Epithelial cell of proximal tubule (primary cell): ENCODE data around the gene KIAA1217. TPM values are rescaled to one million over a fixed set of nuclear protein-coding genes. Genes with fewer than 3 reads are reported as not detected.

Source experiments
- DNase-seq: peaks from one replicate; pipeline ENCODE4 v3.0.0-alpha.2; 2011; ENCODE audit warnings: low read depth
- H3K4me3 ChIP-seq: 2 replicates; pipeline ENCODE4 v1.5.1; 2011; ENCODE audit warnings: low read depth, mild to moderate bottlenecking, low read length
- total RNA-seq: library from RNA; depleted of rRNA; stranded (reverse); fragments of >200 nt; gene quantifications from 2 replicates; pipeline ENCODE4 v1.2.3, GENCODE V29; 2015
- TF ChIP-seq, protein P1 (sequence below): conservative IDR thresholded peaks from 2 replicates; pipeline ENCODE4 v1.5.1; 2012; ENCODE audit warnings: low read depth, mild to moderate bottlenecking, low read length

KIAA1217 gene
- total RNA-seq, 1 donor from 2014 or later, result 20.2 TPM

DNA sequence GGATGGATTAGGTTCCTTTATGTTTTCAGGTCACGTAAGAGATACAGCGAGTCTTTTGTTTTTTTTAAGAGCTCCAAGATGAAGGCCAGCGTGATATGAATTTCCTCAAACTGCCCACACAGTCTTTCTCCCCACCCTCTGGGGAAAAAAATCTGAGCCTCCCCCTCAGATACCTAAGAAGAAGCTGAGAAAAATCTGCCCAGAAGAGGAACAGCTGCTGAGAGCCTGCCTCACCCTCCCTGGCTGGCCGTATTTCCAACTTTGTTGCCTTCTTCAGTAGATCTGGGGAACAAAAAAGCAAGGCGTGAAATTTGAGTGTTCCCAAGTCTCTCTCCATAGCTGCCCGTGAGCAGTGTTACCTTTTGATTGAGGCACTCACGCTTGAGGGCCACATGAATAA lies 208.1 kb downstream of the KIAA1217 start:
- no peak for DNase-seq
- TF ChIP-seq, protein P1, sequence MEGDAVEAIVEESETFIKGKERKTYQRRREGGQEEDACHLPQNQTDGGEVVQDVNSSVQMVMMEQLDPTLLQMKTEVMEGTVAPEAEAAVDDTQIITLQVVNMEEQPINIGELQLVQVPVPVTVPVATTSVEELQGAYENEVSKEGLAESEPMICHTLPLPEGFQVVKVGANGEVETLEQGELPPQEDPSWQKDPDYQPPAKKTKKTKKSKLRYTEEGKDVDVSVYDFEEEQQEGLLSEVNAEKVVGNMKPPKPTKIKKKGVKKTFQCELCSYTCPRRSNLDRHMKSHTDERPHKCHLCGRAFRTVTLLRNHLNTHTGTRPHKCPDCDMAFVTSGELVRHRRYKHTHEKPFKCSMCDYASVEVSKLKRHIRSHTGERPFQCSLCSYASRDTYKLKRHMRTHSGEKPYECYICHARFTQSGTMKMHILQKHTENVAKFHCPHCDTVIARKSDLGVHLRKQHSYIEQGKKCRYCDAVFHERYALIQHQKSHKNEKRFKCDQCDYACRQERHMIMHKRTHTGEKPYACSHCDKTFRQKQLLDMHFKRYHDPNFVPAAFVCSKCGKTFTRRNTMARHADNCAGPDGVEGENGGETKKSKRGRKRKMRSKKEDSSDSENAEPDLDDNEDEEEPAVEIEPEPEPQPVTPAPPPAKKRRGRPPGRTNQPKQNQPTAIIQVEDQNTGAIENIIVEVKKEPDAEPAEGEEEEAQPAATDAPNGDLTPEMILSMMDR, result no peak
- no peak overlapping the region for H3K4me3 ChIP-seq

DNA sequence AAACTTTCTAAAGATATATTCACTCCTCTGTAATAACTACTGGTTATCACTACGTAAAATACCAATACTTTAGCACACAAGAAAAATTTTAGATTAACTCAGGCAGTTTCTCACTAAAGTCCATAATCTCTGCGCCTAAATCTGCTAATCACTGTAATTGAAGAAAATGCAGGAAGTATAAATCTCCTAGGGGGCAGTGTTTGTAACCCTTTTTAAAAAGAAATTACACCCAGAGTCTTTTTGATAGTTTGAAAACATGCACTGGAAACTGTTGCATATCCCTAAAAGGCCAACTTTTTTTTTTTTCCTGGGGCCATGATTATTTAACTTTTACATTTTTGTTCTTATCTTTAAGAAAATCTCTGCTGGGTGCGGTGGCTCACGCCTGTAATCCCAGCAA lies 209.6 kb downstream of the KIAA1217 start:
- no peak for DNase-seq
- H3K4me3 ChIP-seq, result no peak overlapping the region
- TF ChIP-seq, protein P1, result peak; percentile 49

DNA sequence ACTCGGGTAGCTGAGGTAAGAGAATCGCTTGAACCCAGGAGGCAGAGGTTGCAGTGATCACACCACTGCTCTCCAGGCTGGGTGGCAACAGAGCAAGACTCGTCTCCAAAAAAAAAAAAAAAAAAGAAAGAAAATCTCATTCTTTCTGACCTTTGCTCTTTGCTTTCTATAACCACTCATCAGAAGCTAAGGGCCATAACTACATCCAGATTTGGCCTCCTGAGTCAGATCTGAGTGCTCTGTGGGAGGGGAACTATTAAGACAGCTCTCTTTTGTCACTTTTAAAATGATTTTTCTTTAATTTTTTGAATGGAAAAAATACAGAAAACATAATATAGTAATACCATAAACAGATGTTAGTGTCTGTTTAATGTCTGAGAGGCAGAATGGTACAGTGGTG lies 210.1 kb downstream of the KIAA1217 start:
- H3K4me3 ChIP-seq, result no peak overlapping the region
- TF ChIP-seq, protein P1, result no peak
- no peak for DNase-seq

DNA sequence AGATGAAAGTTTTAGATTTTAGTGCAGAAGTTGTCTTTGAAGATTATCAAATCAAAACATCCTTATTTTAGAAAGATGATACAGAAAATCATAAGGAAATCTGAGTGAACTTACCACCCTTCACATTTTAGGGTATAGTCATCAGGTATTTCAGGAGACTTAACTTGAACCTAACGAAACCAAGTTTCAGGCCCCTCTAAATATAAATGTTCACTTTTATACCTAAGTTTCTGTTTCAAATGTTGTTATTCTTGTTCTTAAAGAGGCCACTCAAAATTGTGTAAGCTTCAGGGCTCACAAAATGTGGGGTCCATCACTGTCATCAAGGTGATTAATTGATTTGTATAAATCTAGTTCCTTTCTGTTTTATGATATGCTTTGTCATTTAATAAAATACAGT lies 216.2 kb downstream of the KIAA1217 start:
- no peak overlapping the region for H3K4me3 ChIP-seq
- TF ChIP-seq, protein P1, result no peak
- DNase-seq, result no peak

DNA sequence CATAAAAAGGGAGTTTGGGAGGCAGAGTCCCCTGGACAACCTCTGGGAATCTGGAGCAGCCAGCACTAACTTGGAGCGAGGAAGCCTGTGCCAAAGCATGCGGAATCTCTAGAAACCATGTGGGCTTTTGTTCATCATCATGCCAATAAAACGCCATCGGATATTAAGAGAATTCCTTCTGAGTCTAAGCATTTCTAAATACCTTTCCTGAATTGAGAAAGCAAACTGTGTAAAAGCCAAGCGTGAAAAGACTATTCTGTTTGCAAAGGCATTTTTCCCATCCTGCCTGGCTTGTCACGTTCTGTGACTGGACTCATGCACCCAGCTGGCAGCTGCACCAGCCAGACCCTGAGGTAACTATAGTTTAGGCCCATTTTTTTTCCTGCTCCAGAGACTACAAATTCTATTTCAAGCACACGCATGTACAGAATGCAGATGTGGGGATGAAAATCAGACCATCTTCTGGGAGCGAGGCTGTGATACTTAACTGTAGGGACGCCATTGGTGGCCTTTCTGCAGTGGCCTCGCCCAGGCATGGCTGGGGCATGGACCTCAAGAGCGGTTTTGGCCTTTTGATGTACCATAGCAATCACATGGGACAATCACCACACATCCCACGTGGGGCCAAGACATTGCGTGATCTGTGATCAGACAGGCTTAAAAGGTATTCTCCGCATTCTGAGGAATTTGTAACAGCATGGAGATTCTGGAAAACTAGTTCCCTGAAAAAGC lies 218.9 kb downstream of the KIAA1217 start:
- no peak overlapping the region for H3K4me3 ChIP-seq
- TF ChIP-seq, protein P1, result no peak
- DNase-seq, result no peak

DNA sequence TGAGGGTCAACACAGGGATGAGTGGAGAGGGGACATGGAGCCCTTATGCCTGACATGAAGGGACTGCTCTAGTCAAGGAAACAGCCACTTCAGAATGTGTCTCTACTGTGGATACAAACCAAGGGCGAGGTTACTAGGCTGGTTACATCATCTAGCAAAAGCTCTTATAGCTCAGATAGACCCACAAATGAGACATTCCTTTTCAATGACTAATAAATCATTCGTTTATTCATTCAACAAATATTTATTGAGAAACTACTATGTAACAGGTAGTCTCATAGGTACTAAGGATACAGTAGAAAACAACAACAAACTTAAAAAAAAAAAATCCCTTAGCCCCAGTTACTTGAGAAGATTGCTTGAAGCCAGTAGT lies 219.5 kb downstream of the KIAA1217 start:
- TF ChIP-seq, protein P1, result no peak
- H3K4me3 ChIP-seq, result no peak overlapping the region
- DNase-seq, result peak; percentile 35

DNA sequence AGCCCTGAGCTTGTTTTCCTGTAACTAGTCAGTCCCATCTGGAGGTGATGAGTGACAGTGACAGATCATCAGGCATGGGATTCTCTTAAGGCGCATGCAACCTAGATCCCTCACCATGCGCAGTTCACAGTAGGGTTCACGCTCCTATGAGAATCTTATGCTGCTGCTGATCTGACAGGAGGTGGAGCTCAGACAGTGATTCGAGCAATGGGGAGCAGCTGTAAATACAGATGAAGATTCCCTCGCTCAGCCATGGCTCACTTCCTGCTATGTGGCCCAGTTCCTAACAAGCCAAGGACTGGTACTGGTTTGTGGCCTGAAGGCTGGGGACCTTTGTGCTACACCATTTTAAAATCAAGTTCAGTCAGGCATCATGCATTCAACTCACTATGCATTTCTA lies 221.7 kb downstream of the KIAA1217 start:
- TF ChIP-seq, protein P1, result no peak
- no peak for DNase-seq
- H3K4me3 ChIP-seq, result no peak overlapping the region
